ENCODE measurements around the gene ZNF575. TPM values are rescaled to one million over a fixed set of nuclear protein-coding genes. Genes with fewer than 3 reads are reported as not detected.

The ZNF575 gene
- polyA plus RNA-seq, 3 donors: 0.25 to 0.79 (median 0.29) TPM

DNA sequence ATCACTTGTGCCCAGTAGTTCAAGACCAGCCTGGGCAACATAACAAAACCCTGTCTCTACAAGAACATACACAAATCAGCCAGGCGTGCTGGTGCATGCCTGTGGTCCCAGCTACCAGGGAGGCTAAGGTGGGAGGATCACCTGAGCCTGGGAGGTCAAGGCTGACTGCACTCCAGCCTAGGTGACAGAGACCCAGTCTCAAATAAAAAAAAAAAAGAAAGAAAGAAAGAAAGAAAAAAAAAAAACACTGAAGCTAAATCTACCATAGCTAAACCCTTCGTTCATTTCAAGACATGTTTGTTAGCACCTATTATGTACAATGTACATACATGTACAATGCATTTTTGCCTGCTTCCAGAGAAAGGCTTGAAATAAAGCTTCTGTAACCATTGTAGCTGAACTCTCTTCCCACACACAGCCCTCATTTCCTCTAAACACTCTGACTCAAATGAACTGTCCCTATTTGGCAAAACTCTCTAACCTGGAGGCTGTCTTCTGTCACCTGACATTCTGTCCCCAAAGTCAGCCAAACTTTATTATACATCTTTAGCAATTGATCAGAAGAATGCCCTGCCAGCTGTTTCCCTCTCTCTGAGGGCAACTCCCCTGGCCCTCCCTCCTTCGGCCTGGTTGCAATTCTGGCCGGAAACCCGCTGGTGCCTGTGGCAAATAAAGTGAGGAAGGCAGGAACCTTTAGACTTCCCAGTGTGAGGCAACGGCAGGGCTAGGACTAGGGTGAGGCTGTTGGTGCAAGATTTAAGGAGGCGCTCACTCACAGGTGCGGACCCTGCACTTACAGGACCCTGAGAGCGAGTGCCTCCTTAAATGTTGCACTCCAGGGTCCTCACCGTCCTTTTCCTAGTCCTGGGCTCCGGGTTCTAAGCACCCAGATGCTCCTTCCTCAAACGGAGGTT lies 7.8 kb upstream of the ZNF575 start:
- H3K36me3 Mint-ChIP-seq: peaks cover 4 to 16% of the 10 kb centered on the region in 2 donors
- Histone ChIP-seq H4K20me1 (ENCODE audit: insufficient read depth, low read length) (peaks cover 4% of the 10 kb centered on the region), H3K27me3 (ENCODE audit: control insufficient read depth in 2 of 2, insufficient read depth in 2 of 2, low read length in 2 of 2) (no peaks in the 10 kb centered on the region), H2AFZ (ENCODE audit: insufficient read depth, low read depth, low read length, poor library complexity, severe bottlenecking) (peak overlapping the region; percentile 96), H3K79me2 (ENCODE audit: insufficient read depth, low read length) (peaks cover 55% of the 10 kb centered on the region), H3K36me3 (replicated peaks in 1 of 2; ENCODE audit: control insufficient read depth in 1 of 2, insufficient read depth in 2 of 2, low read length in 2 of 2) (peaks cover 0 to 8% of the 10 kb centered on the region in 2 donors), H3K4me3 (replicated peaks in 1 of 3; ENCODE audit: low read depth in 2 of 3, low read length in 3 of 3) (peak overlapping the region; percentile 44 to 98 (median 91)), H3K9me3 (replicated peaks in 1 of 2; ENCODE audit: control insufficient read depth in 1 of 2, insufficient read depth in 1 of 2, low read length in 2 of 2) (no peaks in the 10 kb centered on the region), H3K27ac (ENCODE audit: low read depth in 1 of 2, low read length in 2 of 2) (peak overlapping the region; percentile 60 to 89), H3K4me2 (replicated peaks; ENCODE audit: extremely low read depth, low read length, poor library complexity, severe bottlenecking) (peak overlapping the region; percentile 99), H3K9ac (ENCODE audit: insufficient read depth, low read length, poor library complexity, severe bottlenecking) (peak overlapping the region; percentile 89), H3K4me1 (ENCODE audit: control insufficient read depth in 1 of 2, insufficient read depth in 2 of 2, low read length in 2 of 2) (peaks cover 35 to 47% of the 10 kb centered on the region in 2 donors)
- H3K27ac Mint-ChIP-seq: peak overlapping the region; percentile 73 to 97 (median 92)
- H3K9me3 Mint-ChIP-seq: no peaks in the 10 kb centered on the region
- peak overlapping the region; percentile 90 to 98 for H3K4me3 Mint-ChIP-seq
- peaks cover 40% of the 10 kb centered on the region for H3K4me1 Mint-ChIP-seq
- H3K27me3 Mint-ChIP-seq (ENCODE audit: low read depth in 3 of 3): peaks cover 0 to 1% (median 0%) of the 10 kb centered on the region in 3 donors
- intact Hi-C loops (cut with micrococcal nuclease): loop anchor here in 1 of 2 donors (5.0 kb wide), 1 partner anchor 78 kb away; no protein-coding TSS in a partner anchor
- peak in 2 of 3 donors; percentile 44 to 65 for DNase-seq
- 0% methylated on average over 9 of the region's 12 CpGs for WGBS (ENCODE audit: insufficient coverage)
- TF ChIP-seq, protein P1, sequence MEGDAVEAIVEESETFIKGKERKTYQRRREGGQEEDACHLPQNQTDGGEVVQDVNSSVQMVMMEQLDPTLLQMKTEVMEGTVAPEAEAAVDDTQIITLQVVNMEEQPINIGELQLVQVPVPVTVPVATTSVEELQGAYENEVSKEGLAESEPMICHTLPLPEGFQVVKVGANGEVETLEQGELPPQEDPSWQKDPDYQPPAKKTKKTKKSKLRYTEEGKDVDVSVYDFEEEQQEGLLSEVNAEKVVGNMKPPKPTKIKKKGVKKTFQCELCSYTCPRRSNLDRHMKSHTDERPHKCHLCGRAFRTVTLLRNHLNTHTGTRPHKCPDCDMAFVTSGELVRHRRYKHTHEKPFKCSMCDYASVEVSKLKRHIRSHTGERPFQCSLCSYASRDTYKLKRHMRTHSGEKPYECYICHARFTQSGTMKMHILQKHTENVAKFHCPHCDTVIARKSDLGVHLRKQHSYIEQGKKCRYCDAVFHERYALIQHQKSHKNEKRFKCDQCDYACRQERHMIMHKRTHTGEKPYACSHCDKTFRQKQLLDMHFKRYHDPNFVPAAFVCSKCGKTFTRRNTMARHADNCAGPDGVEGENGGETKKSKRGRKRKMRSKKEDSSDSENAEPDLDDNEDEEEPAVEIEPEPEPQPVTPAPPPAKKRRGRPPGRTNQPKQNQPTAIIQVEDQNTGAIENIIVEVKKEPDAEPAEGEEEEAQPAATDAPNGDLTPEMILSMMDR (IDR thresholded peaks at IDR 0.05): no peak
